Stimulated activated CD8-positive, alpha-beta memory T cell treated with anti-CD3 and anti-CD28 coated beads, Interleukin-4, amount 100 ng/mL, for 48 hours (primary cell): ENCODE data around the gene DRD1.

Experiments
- DNase-seq: peaks from one replicate; pipeline ENCODE4 v3.0.0-alpha.2; 2020

DRD1 gene

DNA sequence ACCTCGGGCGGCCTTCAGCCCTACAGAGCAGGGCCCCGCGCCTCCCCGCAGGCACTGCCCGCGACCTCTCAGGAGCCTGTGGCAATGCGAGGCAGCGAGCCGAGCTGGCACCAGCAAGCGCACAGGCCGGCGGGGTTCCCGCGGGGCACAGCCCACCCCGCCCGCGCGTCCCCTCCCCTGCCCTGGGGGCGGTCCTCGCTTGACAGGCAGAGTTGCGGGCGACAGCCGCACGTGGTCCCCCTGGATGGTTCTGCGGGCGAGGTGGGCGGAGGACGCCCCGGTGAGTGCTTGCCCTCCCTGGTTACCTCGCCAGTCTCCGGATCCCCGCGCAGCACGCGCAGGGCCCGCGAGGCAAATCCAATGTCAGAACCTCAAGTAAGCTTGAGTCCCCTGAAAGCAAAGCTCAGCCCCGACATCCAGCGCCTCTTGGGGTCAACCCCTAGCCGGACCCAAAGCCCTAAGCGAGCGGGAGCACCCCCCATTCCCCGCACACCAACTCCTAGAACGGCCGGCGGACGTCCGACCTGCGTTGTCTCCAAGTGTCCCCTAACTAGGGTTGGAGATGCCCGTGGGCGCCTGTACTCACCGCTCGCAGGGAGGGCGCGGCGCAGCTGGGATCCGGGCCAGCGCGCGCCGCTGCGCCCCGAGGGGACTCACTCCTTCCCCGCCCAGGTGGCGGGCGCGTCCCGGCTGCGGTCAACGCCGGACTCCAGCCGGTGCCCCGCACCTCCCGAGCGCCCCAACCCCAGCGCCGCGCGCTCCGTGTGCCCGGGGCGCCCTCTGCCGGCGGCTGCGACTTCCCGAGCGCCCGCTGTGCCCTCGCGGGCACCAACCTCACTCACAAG, at the start of gene DRD1:
Gene DRD1, minus strand, starts transcription at position 123 of the 845 bp plus-strand sequence. CDS start 1,083 bp downstream, outside the sequence.
- peak; percentile 75 for DNase-seq

DNA sequence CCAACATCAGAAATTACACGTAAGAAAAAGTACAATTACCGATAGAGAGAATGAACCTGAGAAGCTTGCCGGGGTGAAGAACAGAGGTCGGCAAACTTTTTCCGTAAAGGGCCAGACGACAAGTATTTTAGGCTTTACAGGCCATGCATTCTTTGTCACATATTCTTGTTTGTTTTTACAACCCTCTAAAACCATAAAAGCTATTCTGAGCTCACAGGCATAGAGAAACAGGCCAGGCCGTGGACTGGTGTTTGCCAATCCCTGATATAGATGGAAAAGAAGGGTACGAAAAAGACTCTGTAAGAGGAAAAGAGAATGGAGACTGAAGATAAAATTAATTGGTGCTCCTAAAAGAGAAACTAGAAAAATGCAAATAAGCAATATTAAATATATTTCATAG, 49.7 kb upstream of the DRD1 start:
- DNase-seq: no peak

DNA sequence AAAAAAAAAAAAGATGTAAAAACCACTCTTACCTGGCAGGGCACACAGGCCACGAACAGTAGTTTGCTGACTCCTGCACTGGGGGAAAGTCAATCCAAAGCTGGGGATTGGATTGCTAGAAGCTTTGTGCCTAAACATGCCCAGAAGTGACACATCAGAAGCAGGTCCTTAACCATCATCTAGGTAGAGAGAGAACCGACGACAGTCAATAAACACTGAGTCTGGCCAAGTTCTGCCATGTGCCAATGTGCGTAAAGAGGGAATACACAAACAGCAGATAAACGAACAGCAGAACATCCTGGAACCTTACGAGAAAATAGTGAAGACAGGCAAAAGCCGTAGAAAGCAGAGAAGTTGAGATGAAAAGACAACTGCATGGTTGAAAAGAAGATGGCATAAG, 49.3 kb upstream of the DRD1 start:
- no peak for DNase-seq

- DNase-seq: no peak
Measured at GRCh38 chr5:175491223-175491622, 47.2 kb upstream of the DRD1 start.

GRCh38 chr5:175489693-175490443, 45.9 kb upstream of the DRD1 start:
- DNase-seq: no peak

GRCh38 chr5:175487514-175488222, 43.7 kb upstream of the DRD1 start:
- no peak for DNase-seq

GRCh38 chr5:175485631-175486030, 41.6 kb upstream of the DRD1 start:
- no peak for DNase-seq

DNA sequence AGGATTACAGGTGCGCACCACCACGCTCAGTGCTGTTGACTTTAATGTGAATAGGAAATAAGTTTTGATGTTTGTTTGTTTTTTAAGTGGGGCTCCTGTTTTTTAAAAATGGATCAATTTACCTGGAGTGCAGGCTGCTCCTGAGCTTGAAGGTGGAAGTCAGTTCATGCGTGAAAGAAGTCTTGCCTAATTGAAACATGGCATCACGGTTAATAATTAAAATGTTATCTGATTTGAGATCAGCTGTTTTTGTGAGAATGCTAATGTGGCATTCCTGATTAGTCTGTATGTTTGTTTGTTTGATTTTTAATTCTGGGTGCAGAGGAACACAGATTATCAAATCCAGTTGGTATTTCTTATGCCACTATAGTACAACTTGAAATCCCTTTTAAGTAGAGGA, 40.8 kb upstream of the DRD1 start:
- DNase-seq: no peak

DNA sequence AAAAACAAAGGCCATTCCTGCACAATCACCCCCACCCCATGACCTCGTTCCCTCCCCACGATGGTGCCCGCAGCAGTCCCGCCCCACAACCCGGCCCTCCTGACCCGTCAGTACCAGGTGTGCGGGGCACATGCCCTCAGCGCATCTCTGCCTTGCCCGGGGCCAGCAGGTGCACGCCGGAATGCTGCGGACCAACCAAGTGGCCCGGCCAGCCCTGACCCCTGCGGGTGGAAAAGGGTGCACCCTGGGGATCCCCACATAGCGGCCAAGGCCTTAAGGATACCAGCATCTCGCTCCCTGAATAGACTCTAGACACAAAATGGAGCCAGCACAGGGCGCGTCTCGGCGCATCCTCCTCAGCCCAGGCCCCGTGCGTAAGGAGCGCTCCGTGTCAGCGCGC, 40.3 kb upstream of the DRD1 start:
- no peak for DNase-seq

- DNase-seq: no peak
Measured at GRCh38 chr5:175483337-175483736, 39.4 kb upstream of the DRD1 start.

DNA sequence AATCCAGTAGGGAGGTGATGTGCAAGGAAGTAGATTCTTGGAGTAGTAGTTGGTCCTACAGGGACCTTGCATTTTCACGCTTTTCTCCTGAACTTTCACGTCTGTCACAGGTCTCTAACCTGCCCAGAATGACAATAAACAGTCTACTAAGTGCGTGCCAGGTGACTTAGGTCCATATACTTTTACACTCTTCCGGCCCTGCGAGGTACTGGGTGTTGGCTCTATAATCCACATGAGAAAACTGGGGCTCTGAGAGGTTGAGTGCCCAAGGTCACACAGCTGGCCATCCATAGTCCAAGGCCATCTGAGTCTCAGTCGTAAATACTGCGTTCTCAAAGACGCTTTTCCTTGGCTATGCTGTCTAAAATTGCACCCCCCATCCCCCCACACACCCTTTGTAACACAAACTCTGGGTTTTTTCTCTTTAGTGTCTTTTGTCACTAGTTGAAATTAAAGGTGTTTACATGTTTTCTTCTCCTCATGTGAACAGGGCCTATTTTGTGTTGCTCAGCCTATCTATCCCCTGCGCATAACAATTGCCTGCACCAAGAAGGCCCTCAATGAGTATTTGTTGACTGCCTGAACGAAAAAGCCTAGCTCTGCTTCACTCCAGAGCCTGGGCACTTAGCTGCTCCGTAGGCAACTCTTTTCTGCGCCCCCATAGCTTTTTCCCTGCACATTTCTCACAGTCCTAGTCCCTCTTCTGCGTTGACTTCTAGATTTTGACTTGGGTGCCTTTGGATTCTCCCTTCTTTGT, 35.3 kb upstream of the DRD1 start:
- DNase-seq: no peak

- peak; percentile 88 for DNase-seq
Measured at GRCh38 chr5:175478384-175479124, 34.6 kb upstream of the DRD1 start, which contains the start of gene SFXN1. Gene SFXN1, plus strand, starts transcription at chr5:175478560. Its CDS starts 13,544 bp downstream, at chr5:175492104.

DNA sequence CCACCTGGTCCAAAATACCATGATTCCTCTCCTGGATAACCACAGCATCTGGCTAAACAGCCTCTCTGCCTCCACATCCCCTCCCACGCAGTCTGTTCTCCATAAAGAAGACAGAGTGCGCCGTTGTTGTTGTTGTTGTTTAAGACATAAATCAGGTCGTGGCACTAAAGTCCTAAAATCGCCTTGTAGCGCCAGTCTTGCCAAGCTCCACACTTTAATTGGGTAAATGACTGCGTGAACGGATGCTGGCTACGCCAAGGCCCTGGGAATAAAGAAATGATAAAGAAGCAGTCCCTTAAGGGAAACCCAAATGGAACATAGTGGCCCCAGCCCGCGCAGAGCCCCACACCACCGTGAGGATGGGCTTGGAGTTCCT, 34.0 kb upstream of the DRD1 start:
- no peak for DNase-seq

GRCh38 chr5:175477440-175477839, 33.5 kb upstream of the DRD1 start:
- DNase-seq: no peak

GRCh38 chr5:175475248-175475647, 31.3 kb upstream of the DRD1 start:
- DNase-seq: no peak

- no peak for DNase-seq
Measured at GRCh38 chr5:175472378-175472777, 28.4 kb upstream of the DRD1 start.

- DNase-seq: peak; percentile 76
Measured at GRCh38 chr5:175471628-175472027, 27.6 kb upstream of the DRD1 start.

- no peak for DNase-seq
Measured at GRCh38 chr5:175471196-175471595, 27.2 kb upstream of the DRD1 start.

GRCh38 chr5:175470781-175471180, 26.8 kb upstream of the DRD1 start:
- DNase-seq: no peak

- DNase-seq: no peak
Measured at GRCh38 chr5:175469916-175470315, 25.9 kb upstream of the DRD1 start.

GRCh38 chr5:175468892-175469291, 24.9 kb upstream of the DRD1 start:
- DNase-seq: no peak
